KMS-11 (cell line): ENCODE measurements around the gene CDH5.

Source experiments
- H2AFZ ChIP-seq: fragments of 200-600 bp; sonication (generic); 2 replicates; pipeline ENCODE4 v1.6.1; 2016; ENCODE audit warnings: antibody characterized with exemption, mixed run types, low read depth
- H3K27ac ChIP-seq: fragments of 200-600 bp; sonication (generic); 2 replicates; pipeline ENCODE4 v1.6.1; 2016; ENCODE audit warnings: mild to moderate bottlenecking, mixed run types
- H3K27me3 ChIP-seq: fragments of 200-600 bp; sonication (generic); 2 replicates; pipeline ENCODE4 v1.6.1; 2017; ENCODE audit warnings: mild to moderate bottlenecking, low read depth, mixed run types, moderate library complexity; ENCODE audit not compliant: insufficient read depth
- H3K36me3 ChIP-seq: fragments of 200-600 bp; sonication (generic); 2 replicates; pipeline ENCODE4 v1.6.1; 2017; ENCODE audit warnings: mild to moderate bottlenecking, mixed run types; ENCODE audit not compliant: insufficient read depth
- H3K4me1 ChIP-seq: fragments of 200-600 bp; sonication (generic); 2 replicates; pipeline ENCODE4 v1.6.1; 2016; ENCODE audit warnings: mild to moderate bottlenecking, low read depth, mixed run types; ENCODE audit not compliant: poor library complexity, severe bottlenecking
- H3K4me2 ChIP-seq: fragments of 200-600 bp; sonication (generic); 2 replicates; pipeline ENCODE4 v1.7.0; 2016; ENCODE audit warnings: mild to moderate bottlenecking, mixed run types
- H3K4me3 ChIP-seq: fragments of 200-600 bp; sonication (generic); IDR thresholded peaks from 2 replicates; pipeline ENCODE4 v1.6.1; 2017; ENCODE audit warnings: low read depth, low read length, mixed read lengths; ENCODE audit not compliant: insufficient read depth
- H3K79me2 ChIP-seq: fragments of 200-600 bp; sonication (generic); 2 replicates; pipeline ENCODE4 v1.6.1; 2016; ENCODE audit warnings: low read depth, mixed run types; ENCODE audit not compliant: insufficient read depth
- H3K9ac ChIP-seq: fragments of 200-600 bp; sonication (generic); 2 replicates; pipeline ENCODE4 v1.6.1; 2016; ENCODE audit warnings: mild to moderate bottlenecking, mixed run types
- H4K20me1 ChIP-seq: fragments of 200-600 bp; sonication (generic); 2 replicates; pipeline ENCODE4 v1.6.1; 2016; ENCODE audit warnings: mild to moderate bottlenecking, mixed run types; ENCODE audit not compliant: insufficient read depth
- CTCF ChIP-seq: fragments of 200-600 bp; sonication (generic); conservative IDR thresholded peaks from 2 replicates; pipeline ENCODE4 v1.6.1; 2017; ENCODE audit warnings: low read depth, mild to moderate bottlenecking, antibody characterized with exemption, low read length, moderate library complexity, mixed read lengths

CDH5 gene

GRCh38 chr16:66366433-66367299 lies at the start of gene CDH5:
Gene CDH5, plus strand, starts transcription at chr16:66366691. Its CDS starts 12,647 bp downstream, at chr16:66379338.
- Histone ChIP-seq H3K79me2 (no peaks in the 10 kb centered on the region), H3K4me1 (no peaks in the 10 kb centered on the region), H3K27ac (no peak within 1 kb of the TSS), H3K4me2 (no peak within 1 kb of the TSS), H3K4me3 (no peak within 1 kb of the TSS), H3K36me3 (no peaks in the 10 kb centered on the region), H3K9ac (no peak within 1 kb of the TSS), H2AFZ (no peak within 1 kb of the TSS), H4K20me1 (no peaks in the 10 kb centered on the region), H3K27me3 (peaks cover 12% of the 10 kb centered on the region)
- no peak for TF ChIP-seq CTCF

GRCh38 chr16:66318505-66318904 lies 48.0 kb upstream of the CDH5 start:
- H3K36me3 ChIP-seq = no peaks in the 10 kb centered on the region

GRCh38 chr16:66320774-66321173 lies 45.7 kb upstream of the CDH5 start:
- Histone ChIP-seq H2AFZ (no peak overlapping the region), H3K27me3 (no peaks in the 10 kb centered on the region), H3K4me2 (no peak overlapping the region), H4K20me1 (no peaks in the 10 kb centered on the region), H3K27ac (no peak overlapping the region), H3K79me2 (no peaks in the 10 kb centered on the region), H3K9ac (no peak overlapping the region), H3K36me3 (no peaks in the 10 kb centered on the region), H3K4me3 (no peak overlapping the region), H3K4me1 (no peaks in the 10 kb centered on the region)
- no peak for TF ChIP-seq CTCF

More at GRCh38 chr16:66318505-66318904, 48.0 kb upstream of the CDH5 start:
- Histone ChIP-seq H3K4me3 (no peak overlapping the region), H3K27ac (no peak overlapping the region), H2AFZ (no peak overlapping the region), H3K79me2 (no peaks in the 10 kb centered on the region), H3K4me2 (no peak overlapping the region), H3K4me1 (no peaks in the 10 kb centered on the region), H4K20me1 (no peaks in the 10 kb centered on the region), H3K9ac (no peak overlapping the region), H3K27me3 (no peaks in the 10 kb centered on the region)
- TF ChIP-seq CTCF = no peak

- no peak overlapping the region for H3K4me3 ChIP-seq
- no peak overlapping the region for H2AFZ ChIP-seq
- no peaks in the 10 kb centered on the region for H3K27me3 ChIP-seq
- H3K27ac ChIP-seq = no peak overlapping the region
- no peaks in the 10 kb centered on the region for H4K20me1 ChIP-seq
- TF ChIP-seq CTCF = no peak
- H3K4me2 ChIP-seq = no peak overlapping the region
- no peaks in the 10 kb centered on the region for H3K36me3 ChIP-seq
- no peaks in the 10 kb centered on the region for H3K79me2 ChIP-seq
- no peak overlapping the region for H3K9ac ChIP-seq
- H3K4me1 ChIP-seq = no peaks in the 10 kb centered on the region
Observed at GRCh38 chr16:66322174-66322573, 44.3 kb upstream of the CDH5 start.
